ENCODE data around the gene MAST2. TPM values are rescaled to one million over a fixed set of nuclear protein-coding genes. Genes with fewer than 3 reads are reported as not detected.

Gene MAST2
- total RNA-seq, 6 donors from 2014 or later = 16.0 to 77.8 (median 26.4) TPM

DNA sequence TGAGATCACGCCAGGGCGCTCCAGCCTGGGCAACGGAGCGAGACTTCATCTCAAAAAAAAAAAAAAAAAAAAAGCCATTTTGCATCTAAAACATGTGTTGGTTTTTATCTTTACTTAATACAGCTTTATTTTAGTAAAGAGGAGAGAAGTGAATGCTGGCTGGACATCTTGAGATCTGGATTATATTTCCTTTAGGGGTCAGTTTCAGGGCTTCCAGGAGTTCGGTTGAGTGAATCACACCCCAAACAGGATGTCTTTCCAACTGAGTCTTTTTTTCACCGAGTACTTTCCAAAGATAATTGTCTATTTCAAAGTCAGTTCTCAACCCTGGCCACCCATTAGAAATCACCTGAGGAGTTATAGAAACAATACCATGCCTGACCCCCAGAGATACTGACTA lies 36.4 kb upstream of the MAST2 start:
- Histone ChIP-seq H3K9me3 (no peaks in the 10 kb centered on the region), H3K27me3 (no peaks in the 10 kb centered on the region), H3K4me3 (no peak overlapping the region), H3K36me3 (no peaks in the 10 kb centered on the region), H3K4me1 (no peaks in the 10 kb centered on the region), H3K27ac (no peak overlapping the region)
- DNase-seq (no peak), ATAC-seq (ENCODE audit: low FRiP score in 2 of 2) (peak in 1 of 2 donors; percentile 69)
- whole genome bisulfite sequencing, 2 donors = 64 to 68% methylated on average over 6 of the region's 6 CpGs
- no peak for TF ChIP-seq POLR2AphosphoS5 (IDR thresholded peaks at IDR 0.05)
- no peak for TF ChIP-seq EP300 (IDR thresholded peaks at IDR 0.05)
- TF ChIP-seq, protein P1, sequence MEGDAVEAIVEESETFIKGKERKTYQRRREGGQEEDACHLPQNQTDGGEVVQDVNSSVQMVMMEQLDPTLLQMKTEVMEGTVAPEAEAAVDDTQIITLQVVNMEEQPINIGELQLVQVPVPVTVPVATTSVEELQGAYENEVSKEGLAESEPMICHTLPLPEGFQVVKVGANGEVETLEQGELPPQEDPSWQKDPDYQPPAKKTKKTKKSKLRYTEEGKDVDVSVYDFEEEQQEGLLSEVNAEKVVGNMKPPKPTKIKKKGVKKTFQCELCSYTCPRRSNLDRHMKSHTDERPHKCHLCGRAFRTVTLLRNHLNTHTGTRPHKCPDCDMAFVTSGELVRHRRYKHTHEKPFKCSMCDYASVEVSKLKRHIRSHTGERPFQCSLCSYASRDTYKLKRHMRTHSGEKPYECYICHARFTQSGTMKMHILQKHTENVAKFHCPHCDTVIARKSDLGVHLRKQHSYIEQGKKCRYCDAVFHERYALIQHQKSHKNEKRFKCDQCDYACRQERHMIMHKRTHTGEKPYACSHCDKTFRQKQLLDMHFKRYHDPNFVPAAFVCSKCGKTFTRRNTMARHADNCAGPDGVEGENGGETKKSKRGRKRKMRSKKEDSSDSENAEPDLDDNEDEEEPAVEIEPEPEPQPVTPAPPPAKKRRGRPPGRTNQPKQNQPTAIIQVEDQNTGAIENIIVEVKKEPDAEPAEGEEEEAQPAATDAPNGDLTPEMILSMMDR (IDR thresholded peaks at IDR 0.05) = no peak
- TF ChIP-seq POLR2A (IDR thresholded peaks at IDR 0.05) = no peak

DNA sequence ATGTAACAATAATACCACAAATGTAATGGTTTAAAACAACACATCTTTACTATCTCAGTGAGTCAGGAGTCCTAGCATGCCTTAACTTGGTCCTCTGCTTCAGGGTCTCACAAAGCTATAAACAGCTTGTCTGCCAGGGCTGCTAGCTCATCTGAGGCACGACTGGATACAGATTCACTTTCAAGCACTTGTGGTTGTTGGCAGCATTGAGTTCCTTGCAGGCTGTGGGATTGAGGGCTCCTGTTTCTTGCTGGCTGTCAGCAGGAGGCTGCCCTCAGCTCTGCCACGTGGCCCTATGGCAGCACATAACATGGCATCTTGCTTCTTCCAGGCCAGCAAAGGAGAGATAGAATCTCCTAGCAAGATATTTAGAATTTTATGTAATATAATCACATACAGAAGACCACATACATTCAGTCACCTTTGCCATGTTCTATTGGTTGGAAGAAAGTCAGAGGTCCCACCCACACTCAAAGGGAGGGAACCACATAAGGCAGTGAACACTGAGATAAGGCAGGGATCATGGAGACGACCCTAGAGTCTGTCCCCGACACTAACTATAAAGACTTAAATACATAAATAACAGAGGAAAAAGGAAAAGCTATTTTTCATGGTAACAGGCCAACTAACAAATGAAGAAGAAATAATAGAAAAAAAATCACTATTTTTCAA lies 34.0 kb upstream of the MAST2 start:
- Histone ChIP-seq H3K27me3 (no peaks in the 10 kb centered on the region), H3K4me1 (no peaks in the 10 kb centered on the region), H3K4me3 (no peak overlapping the region), H3K27ac (no peak overlapping the region), H3K9me3 (no peaks in the 10 kb centered on the region), H3K36me3 (no peaks in the 10 kb centered on the region)
- 59 to 74% methylated on average over 3 to 4 of the region's 4 CpGs for WGBS, 2 donors
- ATAC-seq (ENCODE audit: low FRiP score in 2 of 2) (no peak), DNase-seq (no peak)
- TF ChIP-seq, protein P1 (IDR thresholded peaks at IDR 0.05) = no peak
- TF ChIP-seq POLR2A (IDR thresholded peaks at IDR 0.05) (no peak), POLR2AphosphoS5 (IDR thresholded peaks at IDR 0.05) (no peak), EP300 (IDR thresholded peaks at IDR 0.05) (no peak)

GRCh38 chr1:45772971-45773370 lies 30.4 kb upstream of the MAST2 start:
- Histone ChIP-seq H3K36me3 (no peaks in the 10 kb centered on the region), H3K27ac (no peak overlapping the region), H3K27me3 (no peaks in the 10 kb centered on the region), H3K9me3 (no peaks in the 10 kb centered on the region), H3K4me3 (no peak overlapping the region), H3K4me1 (no peaks in the 10 kb centered on the region)
- WGBS, 2 donors = 81 to 86% methylated on average over 3 of the region's 3 CpGs
- TF ChIP-seq POLR2AphosphoS5 (IDR thresholded peaks at IDR 0.05) (no peak), EP300 (IDR thresholded peaks at IDR 0.05) (no peak), POLR2A (IDR thresholded peaks at IDR 0.05) (no peak)
- TF ChIP-seq, protein P1 (IDR thresholded peaks at IDR 0.05) = no peak
- no peak for ATAC-seq (ENCODE audit: low FRiP score in 2 of 2)
- DNase-seq = no peak

- DNase-seq (no peak), ATAC-seq (ENCODE audit: low FRiP score in 2 of 2) (no peak)
- Histone ChIP-seq H3K4me1 (no peaks in the 10 kb centered on the region), H3K27me3 (no peaks in the 10 kb centered on the region), H3K9me3 (no peaks in the 10 kb centered on the region), H3K27ac (no peak overlapping the region), H3K4me3 (no peak overlapping the region), H3K36me3 (no peaks in the 10 kb centered on the region)
- WGBS, 2 donors = 89 to 92% methylated on average over 3 of the region's 3 CpGs
- TF ChIP-seq POLR2AphosphoS5 (IDR thresholded peaks at IDR 0.05) (no peak), EP300 (IDR thresholded peaks at IDR 0.05) (no peak), POLR2A (IDR thresholded peaks at IDR 0.05) (no peak)
- TF ChIP-seq, protein P1 (IDR thresholded peaks at IDR 0.05) = no peak
Measured at GRCh38 chr1:45775794-45776193, 27.6 kb upstream of the MAST2 start.

DNA sequence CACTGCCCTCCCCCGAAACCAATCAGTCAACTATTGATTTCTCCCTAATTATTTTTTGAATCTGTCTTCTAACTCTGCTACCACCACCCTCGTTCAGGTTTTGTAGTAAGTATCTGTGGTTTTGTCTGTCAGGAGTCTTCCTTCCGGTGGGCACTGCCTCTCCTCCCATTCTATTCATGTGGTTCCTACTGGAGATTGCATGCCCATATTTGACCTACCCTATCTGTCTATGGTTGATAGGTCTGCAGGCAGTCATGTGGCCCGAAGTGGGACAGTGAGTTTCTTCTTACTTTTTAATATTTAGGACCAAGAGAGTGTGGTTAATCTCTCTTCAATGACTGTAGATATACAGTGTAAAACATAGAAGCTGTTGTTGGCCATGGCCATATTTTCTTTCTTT lies 17.8 kb upstream of the MAST2 start:
- Histone ChIP-seq H3K27me3 (no peaks in the 10 kb centered on the region), H3K36me3 (no peaks in the 10 kb centered on the region), H3K27ac (no peak overlapping the region), H3K4me3 (no peak overlapping the region), H3K9me3 (no peaks in the 10 kb centered on the region), H3K4me1 (no peaks in the 10 kb centered on the region)
- WGBS, 2 donors = 54 to 70% methylated on average over 4 of the region's 4 CpGs
- no peak for DNase-seq
- TF ChIP-seq POLR2A (IDR thresholded peaks at IDR 0.05) (no peak), POLR2AphosphoS5 (IDR thresholded peaks at IDR 0.05) (no peak), EP300 (IDR thresholded peaks at IDR 0.05) (no peak)
- TF ChIP-seq, protein P1 (IDR thresholded peaks at IDR 0.05) = no peak
- ATAC-seq (ENCODE audit: low FRiP score in 2 of 2) = no peak

Data from upper lobe of left lung (tissue), 6 donors.